ENCODE data around the gene TMEM51.

- TF ChIP-seq, protein P1, sequence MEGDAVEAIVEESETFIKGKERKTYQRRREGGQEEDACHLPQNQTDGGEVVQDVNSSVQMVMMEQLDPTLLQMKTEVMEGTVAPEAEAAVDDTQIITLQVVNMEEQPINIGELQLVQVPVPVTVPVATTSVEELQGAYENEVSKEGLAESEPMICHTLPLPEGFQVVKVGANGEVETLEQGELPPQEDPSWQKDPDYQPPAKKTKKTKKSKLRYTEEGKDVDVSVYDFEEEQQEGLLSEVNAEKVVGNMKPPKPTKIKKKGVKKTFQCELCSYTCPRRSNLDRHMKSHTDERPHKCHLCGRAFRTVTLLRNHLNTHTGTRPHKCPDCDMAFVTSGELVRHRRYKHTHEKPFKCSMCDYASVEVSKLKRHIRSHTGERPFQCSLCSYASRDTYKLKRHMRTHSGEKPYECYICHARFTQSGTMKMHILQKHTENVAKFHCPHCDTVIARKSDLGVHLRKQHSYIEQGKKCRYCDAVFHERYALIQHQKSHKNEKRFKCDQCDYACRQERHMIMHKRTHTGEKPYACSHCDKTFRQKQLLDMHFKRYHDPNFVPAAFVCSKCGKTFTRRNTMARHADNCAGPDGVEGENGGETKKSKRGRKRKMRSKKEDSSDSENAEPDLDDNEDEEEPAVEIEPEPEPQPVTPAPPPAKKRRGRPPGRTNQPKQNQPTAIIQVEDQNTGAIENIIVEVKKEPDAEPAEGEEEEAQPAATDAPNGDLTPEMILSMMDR (IDR thresholded peaks at IDR 0.05) = no peak
- no peak for TF ChIP-seq POLR2A (IDR thresholded peaks at IDR 0.05)
- TF ChIP-seq EP300 (IDR thresholded peaks at IDR 0.05) = no peak
Observed at GRCh38 chr1:15261155-15262002, 107.8 kb downstream of the TMEM51 start.
